Measurements from ENCODE around the gene SCO2. TPM values are rescaled to one million over a fixed set of nuclear protein-coding genes. Genes with fewer than 3 reads are reported as not detected.

Gene SCO2
- total and polyA plus RNA-seq, 9 of the 15 experiments (the other 6 are each of a cell fraction or from before 2014, with no cell fraction given), result 0.34 to 4.0 (median 1.1) TPM; not detected in 3

GRCh38 chr22:50522806-50523438 is 2.5 kb downstream of the SCO2 start (continued):
- TF ChIP-seq IRF1 (CRISPR knock-in tag; IDR thresholded peaks at IDR 0.05; ENCODE audit: borderline replicate concordance), result no peak

- Histone ChIP-seq H2AFZ (ENCODE audit: low read depth, low read length) (no peak overlapping the region), H4K20me1 (replicated peaks; ENCODE audit: control insufficient read depth, insufficient read depth, low read length) (peaks cover 12% of the 10 kb centered on the region; the same call in 1 of the 2 replicates), H3K9me1 (ENCODE audit: control insufficient read depth, insufficient read depth, low read length) (no peaks in the 10 kb centered on the region), H3K36me3 (ENCODE audit: control insufficient read depth, insufficient read depth, low read length) (peaks cover 64% of the 10 kb centered on the region; the same call in 1 of the 3 replicates), H3K4me2 (ENCODE audit: insufficient read depth, low read length) (no peak overlapping the region), H3K79me2 (ENCODE audit: control insufficient read depth, insufficient read depth, low read length) (peaks cover 34% of the 10 kb centered on the region), H3K4me3 (no peak overlapping the region), H3K4me1 (replicated peaks in 1 of 2; ENCODE audit: control insufficient read depth in 2 of 2, insufficient read depth in 2 of 2, low read length in 2 of 2) (peaks cover 8 to 46% of the 10 kb centered on the region in 2 experiments; a peak in 4 of 5 replicates), H3K9ac (ENCODE audit: insufficient read depth in 1 of 2, low read depth in 2 of 2, low read length in 2 of 2) (peak overlapping the region in 1 of 2 experiments; percentile 9; a peak in 1 of 4 replicates), H3K27ac (ENCODE audit: extremely low read depth, low read depth, low read length) (no peak overlapping the region), H3K9me3 (replicated peaks; ENCODE audit: control insufficient read depth, insufficient read depth, low read depth, low read length) (no peaks in the 10 kb centered on the region), H3K27me3 (ENCODE audit: control insufficient read depth in 2 of 2, insufficient read depth in 2 of 2, low read length in 2 of 2) (no peaks in the 10 kb centered on the region)
- ChIA-PET POLR2A (interaction anchor here (0.5 to 5.3 kb wide), 9 partner anchors 8 to 331 kb away, joined by 3 to 65 read pairs (median 4); partner anchors contain the start of genes LMF2, NCAPH2 and SYCE3), CTCF (ENCODE audit: low intra/inter-chr PET ratio) (no interaction called here)
- in situ Hi-C loops (cut with MboI), result loop anchor here (5.0 kb wide), 1 partner anchor 45 kb away; no protein-coding TSS in a partner anchor
- intact Hi-C loops (cut with micrococcal nuclease), result no loop called here
- BruUV-seq (replicated peaks), result no TSS peak
- no peak for ATAC-seq
- 91% methylated on average over 8 of the region's 15 CpGs for WGBS (ENCODE audit: insufficient coverage, low coverage, missing lambda C conversion rate)
- FAIRE-seq, result no peak
- TF ChIP-seq IRF2 (CRISPR knock-in tag; IDR thresholded peaks at IDR 0.05), result no peak
- no peak for DNase-seq (ENCODE audit: extremely low read depth in 1 of 4, low spot score in 3 of 4)
Measured at GRCh38 chr22:50522208-50522805, 3.1 kb downstream of the SCO2 start.
